ENCODE measurements around the gene PPME1. TPM values are rescaled to one million over a fixed set of nuclear protein-coding genes. Genes with fewer than 3 reads are reported as not detected.

The PPME1 gene
- total and polyA plus RNA-seq, 2 of the 4 experiments (the other 2 are of a cell fraction) = 42.3 to 89.5 TPM

GRCh38 chr11:74171997-74172396 is 908 bp downstream of the PPME1 start:
- Histone ChIP-seq H3K9me1 (ENCODE audit: insufficient read depth, low read length) (peaks cover 5% of the 10 kb centered on the region; the same call in 1 of the 2 replicates), H3K4me2 (ENCODE audit: low read depth, low read length) (peak overlapping the region; percentile 99), H3K9me3 (ENCODE audit: control insufficient read depth, insufficient read depth, low read length) (no peaks in the 10 kb centered on the region), H2BK120ac (ENCODE audit: low read depth, low read length) (no peak overlapping the region), H4K91ac (ENCODE audit: insufficient read depth, low read depth, low read length) (no peak overlapping the region), H3K56ac (ENCODE audit: extremely low read depth, insufficient read depth, low read length) (peak overlapping the region; percentile 71; the same call in 1 of the 2 replicates), H3K36me3 (ENCODE audit: control insufficient read depth, insufficient read depth, low read length) (peaks cover 4% of the 10 kb centered on the region; the same call in 1 of the 2 replicates), H4K8ac (ENCODE audit: low read depth in 2 of 2, low read length in 2 of 2) (peak overlapping the region; percentile 24 to 71; a peak in 3 of 4 replicates), H4K5ac (ENCODE audit: low read depth, low read length) (peak overlapping the region; percentile 21; the same call in 1 of the 2 replicates), H3K14ac (replicated peaks; ENCODE audit: low read depth, low read length) (peak overlapping the region; percentile 74), H2AFZ (replicated peaks; ENCODE audit: low read length, poor library complexity) (no peak overlapping the region), H3K27ac (ENCODE audit: insufficient read depth, low read length) (peak overlapping the region; percentile 87; the same call in 1 of the 2 replicates), H2AK5ac (ENCODE audit: low read depth, low read length) (peak overlapping the region; percentile 13; the same call in 1 of the 2 replicates), H3K4me3 (ENCODE audit: insufficient read depth, low read depth, low read length) (peak overlapping the region; percentile 70), H3K27me3 (ENCODE audit: control insufficient read depth, insufficient read depth, low read length) (no peaks in the 10 kb centered on the region), H2AK9ac (replicated peaks; ENCODE audit: low read depth, low read length, poor library complexity) (no peak overlapping the region), H3K18ac (ENCODE audit: low read depth, low read length) (peak overlapping the region; percentile 76; the same call in 1 of the 2 replicates), H3K4me1 (ENCODE audit: control insufficient read depth, insufficient read depth, low read length) (peaks cover 7% of the 10 kb centered on the region), H2BK5ac (ENCODE audit: low read depth, low read length, poor library complexity, severe bottlenecking) (peak overlapping the region; percentile 84), H4K20me1 (ENCODE audit: insufficient read depth, low read length) (peaks cover under 1% of the 10 kb centered on the region), H3K23ac (ENCODE audit: low read depth, low read length) (peak overlapping the region; percentile 77; the same call in 1 of the 2 replicates), H3K79me1 (ENCODE audit: low read depth in 1 of 2, low read length in 2 of 2) (peaks cover 21 to 56% of the 10 kb centered on the region in 2 experiments), H3K4ac (ENCODE audit: low read depth, low read length) (peak overlapping the region; percentile 76; the same call in 1 of the 2 replicates), H2BK20ac (ENCODE audit: low read depth, low read length) (no peak overlapping the region), H2BK15ac (ENCODE audit: low read depth, low read length) (0 out of 3 replicates have a peak overlapping the region, but pooled peaks have one; percentile 16), H3K9ac (ENCODE audit: low read depth, low read length) (peak overlapping the region; percentile 84; the same call in 1 of the 2 replicates)
- TF ChIP-seq POLR2A (IDR thresholded peaks at IDR 0.05; ENCODE audit: low read depth, low read length) (no peak), CEBPB (IDR thresholded peaks at IDR 0.05; ENCODE audit: low read depth, low read length) (no peak), ELK1 (IDR thresholded peaks at IDR 0.05; ENCODE audit: borderline replicate concordance, low read depth, low read length) (no peak), FOS (IDR thresholded peaks at IDR 0.05; ENCODE audit: low read depth, low read length) (no peak), CTCF (conservative IDR thresholded peaks at IDR 0.05; ENCODE audit: low read depth, low read length) (no peak), MAFK (IDR thresholded peaks at IDR 0.05; ENCODE audit: low read depth, low read length) (no peak), NFE2L2 (IDR thresholded peaks at IDR 0.05; ENCODE audit: low read depth, low read length) (no peak), BHLHE40 (IDR thresholded peaks at IDR 0.05; ENCODE audit: low read depth, low read length) (no peak), RFX5 (IDR thresholded peaks at IDR 0.05; ENCODE audit: low read depth, low read length) (no peak), MAZ (IDR thresholded peaks at IDR 0.05; ENCODE audit: borderline replicate concordance, low read depth, low read length) (no peak)
- ChIA-PET POLR2A (ENCODE audit: unreplicated experiment) (no interaction called here), CTCF (no interaction called here)
- in situ Hi-C loops (cut with MboI; ENCODE audit: low sequenced_read_pairs) (no loop called here), intact Hi-C loops (cut with micrococcal nuclease) (loop anchor here (1.0 to 5.0 kb wide), 2 partner anchors 35 to 208 kb away; no protein-coding TSS in a partner anchor), dilution Hi-C loops (cut with HindIII; ENCODE audit: low sequenced_read_pairs, unreplicated experiment) (no loop called here)
- BruUV-seq (replicated peaks) = no TSS peak
- WGBS, 2 experiments (ENCODE audit: extremely low coverage in 2 of 2, insufficient read length in 1 of 2) = 29% methylated on average over 5 of the region's 5 CpGs; no CpG with 5 or more reads in 1 of the 2 experiments
- DNase-seq (no peak), ATAC-seq (ENCODE audit: low read depth) (no peak)
